Measurements from ENCODE around the gene ATP5PB. TPM values are rescaled to one million over a fixed set of nuclear protein-coding genes. Genes with fewer than 3 reads are reported as not detected.

ATP5PB gene
- total RNA-seq, 5 donors from 2014 or later (not counting 1 experiment from before 2014, with no cell fraction given), result 88.1 to 129 (median 118) TPM

GRCh38 chr1:111467865-111468716 lies 18.8 kb downstream of the ATP5PB start:
- CTCF ChIA-PET, result interaction anchor here in 1 of 2 donors (0.6 to 1.0 kb wide), 2 partner anchors 20 to 40 kb away, joined by 3 to 6 read pairs; no protein-coding TSS in a partner anchor
- POLR2A ChIA-PET, result interaction anchor here in 1 of 2 donors (1.3 kb wide), 1 partner anchor 10 kb away, joined by 12 read pairs; no protein-coding TSS in a partner anchor
- peak overlapping the region; percentile 50 to 59 for H3K27ac Mint-ChIP-seq

GRCh38 chr1:111468717-111469100 lies 19.4 kb downstream of the ATP5PB start:
- no peaks in the 10 kb centered on the region for H3K27me3 ChIP-seq (replicated peaks in 1 of 2; ENCODE audit: control insufficient read depth in 2 of 2, extremely low read depth in 1 of 2, insufficient read depth in 2 of 2, low read length in 1 of 2)
- H3K27me3 Mint-ChIP-seq, result no peaks in the 10 kb centered on the region
- peaks cover 18% of the 10 kb centered on the region for H3K36me3 Mint-ChIP-seq
- POLR2A ChIA-PET, result interaction anchor here (0.7 to 1.3 kb wide), 2 partner anchors 10 to 32 kb away, joined by 3 to 12 read pairs; no protein-coding TSS in a partner anchor
- no peak overlapping the region for H3K4me3 ChIP-seq (ENCODE audit: control insufficient read depth in 1 of 2, extremely low read depth in 1 of 2, low read length in 1 of 2)
- no peaks in the 10 kb centered on the region for H3K9me3 Mint-ChIP-seq
- CTCF ChIA-PET, result interaction anchor here in 1 of 2 donors (1.0 kb wide), 1 partner anchor 39 kb away, joined by 6 read pairs; no protein-coding TSS in a partner anchor
- ATAC-seq (replicated peaks in 1 of 4) (no peak), DNase-seq (no peak)
- peaks cover 0 to 9% of the 10 kb centered on the region in 2 donors for H3K36me3 ChIP-seq (ENCODE audit: control insufficient read depth in 2 of 2, extremely low read depth in 1 of 2, insufficient read depth in 1 of 2, low read length in 1 of 2)
- H3K4me3 Mint-ChIP-seq, result no peak overlapping the region
- H3K4me1 ChIP-seq (ENCODE audit: control insufficient read depth in 1 of 2, extremely low read depth in 1 of 2, insufficient read depth in 2 of 2, low read length in 2 of 2), result peaks cover 37 to 45% of the 10 kb centered on the region in 2 experiments
- H3K9me3 ChIP-seq, result no peaks in the 10 kb centered on the region
- no peak overlapping the region for H3K27ac ChIP-seq (ENCODE audit: low read length)
- no peak overlapping the region for H3K27ac Mint-ChIP-seq
- H3K4me1 Mint-ChIP-seq, result peaks cover 11 to 25% (median 17%) of the 10 kb centered on the region in 3 donors

More at GRCh38 chr1:111467865-111468716, 18.8 kb downstream of the ATP5PB start:
- Mint-ChIP-seq H3K4me1 (peaks cover 12 to 24% (median 17%) of the 10 kb centered on the region in 3 donors), H3K9me3 (no peaks in the 10 kb centered on the region), H3K4me3 (no peak overlapping the region), H3K27me3 (no peaks in the 10 kb centered on the region), H3K36me3 (peaks cover 23% of the 10 kb centered on the region)
- no peak for ATAC-seq (replicated peaks in 1 of 4)
- Histone ChIP-seq H3K9me3 (no peaks in the 10 kb centered on the region), H3K4me1 (ENCODE audit: control insufficient read depth in 1 of 2, extremely low read depth in 1 of 2, insufficient read depth in 2 of 2, low read length in 2 of 2) (peaks cover 33 to 43% of the 10 kb centered on the region in 2 experiments), H3K4me3 (ENCODE audit: control insufficient read depth in 1 of 2, extremely low read depth in 1 of 2, low read length in 1 of 2) (no peak overlapping the region), H3K27ac (ENCODE audit: low read length) (no peak overlapping the region), H3K36me3 (ENCODE audit: control insufficient read depth in 2 of 2, extremely low read depth in 1 of 2, insufficient read depth in 1 of 2, low read length in 1 of 2) (peaks cover 0 to 13% of the 10 kb centered on the region in 2 donors), H3K27me3 (replicated peaks in 1 of 2; ENCODE audit: control insufficient read depth in 2 of 2, extremely low read depth in 1 of 2, insufficient read depth in 2 of 2, low read length in 1 of 2) (no peaks in the 10 kb centered on the region)
- 89% methylated on average over 1 of the region's 2 CpGs for WGBS (ENCODE audit: insufficient coverage)
- no peak for DNase-seq

GRCh38 chr1:111469539-111469938 lies 20.3 kb downstream of the ATP5PB start:
- peaks cover 12 to 21% (median 17%) of the 10 kb centered on the region in 3 donors for H3K4me1 Mint-ChIP-seq
- ChIA-PET CTCF (interaction anchor here in 1 of 2 donors (1.0 kb wide), 1 partner anchor 38 kb away, joined by 6 read pairs; no protein-coding TSS in a partner anchor), POLR2A (interaction anchor here in 1 of 2 donors (0.7 kb wide), 1 partner anchor 31 kb away, joined by 3 read pairs; no protein-coding TSS in a partner anchor)
- H3K27ac ChIP-seq (ENCODE audit: low read length), result peak overlapping the region; percentile 79
- no peak overlapping the region for H3K4me3 Mint-ChIP-seq
- no peak overlapping the region for H3K4me3 ChIP-seq (ENCODE audit: control insufficient read depth in 1 of 2, extremely low read depth in 1 of 2, low read length in 1 of 2)
- no peaks in the 10 kb centered on the region for H3K27me3 ChIP-seq (replicated peaks in 1 of 2; ENCODE audit: control insufficient read depth in 2 of 2, extremely low read depth in 1 of 2, insufficient read depth in 2 of 2, low read length in 1 of 2)
- peaks cover 0 to 9% of the 10 kb centered on the region in 2 donors for H3K36me3 ChIP-seq (ENCODE audit: control insufficient read depth in 2 of 2, extremely low read depth in 1 of 2, insufficient read depth in 1 of 2, low read length in 1 of 2)
- H3K9me3 ChIP-seq, result no peaks in the 10 kb centered on the region
- peaks cover 15% of the 10 kb centered on the region for H3K36me3 Mint-ChIP-seq
- DNase-seq (no peak), ATAC-seq (replicated peaks in 1 of 4) (no peak)
- no peaks in the 10 kb centered on the region for H3K27me3 Mint-ChIP-seq
- no peaks in the 10 kb centered on the region for H3K9me3 Mint-ChIP-seq
- no peak overlapping the region for H3K27ac Mint-ChIP-seq
- H3K4me1 ChIP-seq (ENCODE audit: control insufficient read depth in 1 of 2, extremely low read depth in 1 of 2, insufficient read depth in 2 of 2, low read length in 2 of 2), result peaks cover 39 to 49% of the 10 kb centered on the region in 2 experiments

- H3K4me1 Mint-ChIP-seq, result peaks cover 18 to 20% (median 19%) of the 10 kb centered on the region in 3 donors
- no peak overlapping the region for H3K4me3 Mint-ChIP-seq
- DNase-seq, result peak in 1 of 35 experiments; percentile 19
- Histone ChIP-seq H3K27ac (ENCODE audit: low read length) (peak overlapping the region; percentile 79), H3K27me3 (replicated peaks in 1 of 2; ENCODE audit: control insufficient read depth in 2 of 2, extremely low read depth in 1 of 2, insufficient read depth in 2 of 2, low read length in 1 of 2) (no peaks in the 10 kb centered on the region), H3K9me3 (no peaks in the 10 kb centered on the region), H3K36me3 (ENCODE audit: control insufficient read depth in 2 of 2, extremely low read depth in 1 of 2, insufficient read depth in 1 of 2, low read length in 1 of 2) (peaks cover 0 to 9% of the 10 kb centered on the region in 2 donors), H3K4me1 (ENCODE audit: control insufficient read depth in 1 of 2, extremely low read depth in 1 of 2, insufficient read depth in 2 of 2, low read length in 2 of 2) (peaks cover 43 to 58% of the 10 kb centered on the region in 2 experiments), H3K4me3 (ENCODE audit: control insufficient read depth in 1 of 2, extremely low read depth in 1 of 2, low read length in 1 of 2) (peak overlapping the region; percentile 5 to 15)
- no peaks in the 10 kb centered on the region for H3K9me3 Mint-ChIP-seq
- CTCF ChIA-PET, result interaction anchor here (0.5 to 1.4 kb wide), 3 partner anchors 33 to 851 kb away, joined by 3 to 4 read pairs (median 3); no protein-coding TSS in a partner anchor
- no peaks in the 10 kb centered on the region for H3K27me3 Mint-ChIP-seq
- H3K27ac Mint-ChIP-seq, result no peak overlapping the region
- 29% methylated on average over 1 of the region's 5 CpGs for WGBS (ENCODE audit: insufficient coverage)
- POLR2A ChIA-PET, result interaction anchor here (0.5 to 1.1 kb wide), 7 partner anchors 17 to 285 kb away, joined by 3 to 5 read pairs (median 4); partner anchors contain the start of gene INKA2 (in 1 of the 2)
- peaks cover 8% of the 10 kb centered on the region for H3K36me3 Mint-ChIP-seq
- ATAC-seq (replicated peaks in 1 of 4), result peak in 3 of 4 experiments; percentile 15 to 16 (median 15)
Observed at GRCh38 chr1:111470596-111470995, 21.3 kb downstream of the ATP5PB start.

- Histone ChIP-seq H3K27ac (ENCODE audit: low read length) (peak overlapping the region; percentile 79), H3K36me3 (ENCODE audit: control insufficient read depth in 2 of 2, extremely low read depth in 1 of 2, insufficient read depth in 1 of 2, low read length in 1 of 2) (peaks cover 0 to 9% of the 10 kb centered on the region in 2 donors), H3K4me3 (ENCODE audit: control insufficient read depth in 1 of 2, extremely low read depth in 1 of 2, low read length in 1 of 2) (peak overlapping the region; percentile 15), H3K9me3 (no peaks in the 10 kb centered on the region), H3K27me3 (replicated peaks in 1 of 2; ENCODE audit: control insufficient read depth in 2 of 2, extremely low read depth in 1 of 2, insufficient read depth in 2 of 2, low read length in 1 of 2) (no peaks in the 10 kb centered on the region), H3K4me1 (ENCODE audit: control insufficient read depth in 1 of 2, extremely low read depth in 1 of 2, insufficient read depth in 2 of 2, low read length in 2 of 2) (peaks cover 47 to 61% of the 10 kb centered on the region in 2 experiments)
- Mint-ChIP-seq H3K4me1 (peaks cover 22 to 24% (median 24%) of the 10 kb centered on the region in 3 donors), H3K4me3 (no peak overlapping the region), H3K9me3 (no peaks in the 10 kb centered on the region), H3K27me3 (no peaks in the 10 kb centered on the region), H3K27ac (no peak overlapping the region), H3K36me3 (peaks cover 8% of the 10 kb centered on the region)
- DNase-seq (peak; percentile 42 to 88 (median 77)), ATAC-seq (replicated peaks in 1 of 4) (peak; percentile 94 to 97 (median 96))
- WGBS (ENCODE audit: insufficient coverage), result 0% methylated on average over 3 of the region's 3 CpGs
- POLR2A ChIA-PET, result interaction anchor here (0.5 to 1.1 kb wide), 8 partner anchors 18 to 284 kb away, joined by 3 to 5 read pairs (median 4); partner anchors contain the start of gene INKA2 (in 1 of the 2)
- CTCF ChIA-PET, result interaction anchor here (0.5 to 1.4 kb wide), 3 partner anchors 33 to 851 kb away, joined by 3 to 4 read pairs (median 3); no protein-coding TSS in a partner anchor
Observed at GRCh38 chr1:111471012-111471411, 21.7 kb downstream of the ATP5PB start.

- Mint-ChIP-seq H3K36me3 (peaks cover 8% of the 10 kb centered on the region), H3K4me3 (no peak overlapping the region), H3K27ac (no peak overlapping the region), H3K27me3 (no peaks in the 10 kb centered on the region), H3K9me3 (no peaks in the 10 kb centered on the region), H3K4me1 (peaks cover 28 to 30% (median 29%) of the 10 kb centered on the region in 3 donors)
- ChIA-PET CTCF (interaction anchor here in 1 of 2 donors (0.9 to 1.4 kb wide), 3 partner anchors 34 to 852 kb away, joined by 3 to 4 read pairs (median 4); no protein-coding TSS in a partner anchor), POLR2A (interaction anchor here (0.6 to 1.1 kb wide), 5 partner anchors 18 to 284 kb away, joined by 4 to 5 read pairs (median 5); no protein-coding TSS in a partner anchor)
- Histone ChIP-seq H3K27me3 (replicated peaks in 1 of 2; ENCODE audit: control insufficient read depth in 2 of 2, extremely low read depth in 1 of 2, insufficient read depth in 2 of 2, low read length in 1 of 2) (no peaks in the 10 kb centered on the region), H3K36me3 (ENCODE audit: control insufficient read depth in 2 of 2, extremely low read depth in 1 of 2, insufficient read depth in 1 of 2, low read length in 1 of 2) (peaks cover 0 to 9% of the 10 kb centered on the region in 2 donors), H3K27ac (ENCODE audit: low read length) (peak overlapping the region; percentile 79), H3K4me1 (ENCODE audit: control insufficient read depth in 1 of 2, extremely low read depth in 1 of 2, insufficient read depth in 2 of 2, low read length in 2 of 2) (peaks cover 53 to 66% of the 10 kb centered on the region in 2 experiments), H3K4me3 (ENCODE audit: control insufficient read depth in 1 of 2, extremely low read depth in 1 of 2, low read length in 1 of 2) (peak overlapping the region in 1 of 2 donors; percentile 15), H3K9me3 (no peaks in the 10 kb centered on the region)
- ATAC-seq (replicated peaks in 1 of 4) (no peak), DNase-seq (no peak)
- no CpG with 5 or more reads among the region's 3 CpGs for WGBS (ENCODE audit: insufficient coverage)
Observed at GRCh38 chr1:111471538-111471937, 22.3 kb downstream of the ATP5PB start.

All from T-cell (primary cell).